ENCODE measurements around the gene HIVEP3. TPM values are rescaled to one million over a fixed set of nuclear protein-coding genes. Genes with fewer than 3 reads are reported as not detected.

The HIVEP3 gene
- total and polyA plus RNA-seq, 2 donors (not counting 1 experiment from before 2014, with no cell fraction given), result 2.0 to 5.1 TPM

DNA sequence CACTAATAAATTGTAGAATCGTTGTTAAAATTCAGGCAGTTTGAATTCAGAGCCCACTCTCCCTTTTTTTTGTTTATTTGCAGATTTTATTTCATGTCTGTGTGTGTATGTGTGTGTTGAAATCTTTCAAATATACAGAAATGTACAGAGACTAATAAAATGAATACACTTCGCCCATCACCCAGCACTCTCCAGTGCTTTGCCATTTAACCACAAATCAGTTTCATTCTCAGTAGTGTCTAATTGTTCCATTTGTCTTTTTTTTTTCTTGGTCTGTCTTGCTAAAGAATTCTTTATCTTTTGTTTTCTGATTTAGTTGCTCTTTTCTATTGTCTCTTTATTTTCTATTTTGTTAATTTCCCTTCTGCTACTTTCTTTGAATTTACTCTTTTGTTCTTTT lies 99.7 kb downstream of the HIVEP3 start:
- Histone ChIP-seq H3K36me3 (replicated peaks in 1 of 2; ENCODE audit: control extremely low read depth in 1 of 2, control insufficient read depth in 1 of 2, extremely low read depth in 1 of 2, insufficient read depth in 2 of 2, low read length in 1 of 2) (no peaks in the 10 kb centered on the region), H3K79me2 (ENCODE audit: control insufficient read depth, insufficient read depth, low read length) (no peaks in the 10 kb centered on the region), H3K27me3 (replicated peaks in 1 of 4; ENCODE audit: control extremely low read depth in 1 of 4, control insufficient read depth in 3 of 4, insufficient read depth in 4 of 4, low read length in 3 of 4) (no peaks in the 10 kb centered on the region), H3K4me1 (ENCODE audit: control insufficient read depth in 2 of 2, insufficient read depth in 2 of 2, low read length in 2 of 2) (peaks cover 0 to 2% of the 10 kb centered on the region in 2 donors), H3K27ac (ENCODE audit: low read length in 2 of 2) (no peak overlapping the region), H3K4me2 (replicated peaks; ENCODE audit: low read depth, low read length, poor library complexity, severe bottlenecking) (no peak overlapping the region), H4K20me1 (ENCODE audit: control insufficient read depth, insufficient read depth, low read length, poor library complexity, severe bottlenecking) (no peaks in the 10 kb centered on the region), H3K4me3 (ENCODE audit: control extremely low read depth in 1 of 5, extremely low read depth in 1 of 5, insufficient read depth in 1 of 5, low read depth in 2 of 5, low read length in 4 of 5) (no peak overlapping the region), H3K9ac (ENCODE audit: low read length) (no peak overlapping the region), H2AFZ (ENCODE audit: insufficient read depth, low read depth, low read length, poor library complexity, severe bottlenecking) (no peak overlapping the region), H3K9me3 (ENCODE audit: control extremely low read depth in 1 of 3, control insufficient read depth in 2 of 3, insufficient read depth in 1 of 3, low read length in 2 of 3) (no peaks in the 10 kb centered on the region)
- ATAC-seq (ENCODE audit: low read depth) (no peak), DNase-seq (no peak)
- WGBS (ENCODE audit: insufficient coverage), result no CpG with 5 or more reads among the region's 2 CpGs
- TF ChIP-seq CTCF (IDR thresholded peaks at IDR 0.05) (no peak), EZH2 (IDR thresholded peaks at IDR 0.05; ENCODE audit: borderline replicate concordance, insufficient read depth, low read depth, low read length, poor library complexity, severe bottlenecking) (no peak)
- CTCF ChIA-PET, result no interaction called here
- Mint-ChIP-seq H3K4me1 (peaks cover 11% of the 10 kb centered on the region), H3K9me3 (ENCODE audit: insufficient read depth) (no peaks in the 10 kb centered on the region), H3K27ac (no peak overlapping the region), H3K4me3 (no peak overlapping the region), H3K27me3 (no peaks in the 10 kb centered on the region)
- POLR2A ChIA-PET, result no interaction called here
- intact Hi-C loops (cut with micrococcal nuclease), result no loop called here

DNA sequence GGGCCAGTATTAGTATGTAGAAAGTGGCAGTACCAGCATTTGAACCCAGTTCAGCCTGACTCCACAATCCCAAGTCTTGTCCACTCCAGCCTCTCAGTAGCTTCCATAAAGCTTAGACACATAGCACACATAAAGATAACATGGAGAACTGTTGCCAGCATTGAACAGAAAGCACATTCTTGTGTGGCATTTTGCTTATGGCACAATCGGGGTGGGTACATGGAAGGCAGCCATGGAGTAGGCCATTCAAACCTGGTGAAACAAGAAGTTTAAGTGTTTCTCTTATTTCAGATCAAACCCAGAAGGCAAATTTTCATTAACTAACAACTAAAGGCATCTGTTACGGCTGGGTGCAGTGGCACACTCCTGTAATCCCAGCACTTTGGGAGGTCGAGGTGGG lies 102.7 kb downstream of the HIVEP3 start:
- DNase-seq (no peak), ATAC-seq (ENCODE audit: low read depth) (no peak)
- Mint-ChIP-seq H3K27ac (no peak overlapping the region), H3K9me3 (ENCODE audit: insufficient read depth) (no peaks in the 10 kb centered on the region), H3K4me1 (peaks cover 10% of the 10 kb centered on the region), H3K27me3 (no peaks in the 10 kb centered on the region), H3K4me3 (no peak overlapping the region)
- no peak overlapping the region for H2AFZ ChIP-seq (ENCODE audit: insufficient read depth, low read depth, low read length, poor library complexity, severe bottlenecking)
- intact Hi-C loops (cut with micrococcal nuclease), result no loop called here
- H3K4me3 ChIP-seq (ENCODE audit: control extremely low read depth in 1 of 5, extremely low read depth in 1 of 5, insufficient read depth in 1 of 5, low read depth in 2 of 5, low read length in 4 of 5), result no peak overlapping the region
- H3K27me3 ChIP-seq (replicated peaks in 1 of 4; ENCODE audit: control extremely low read depth in 1 of 4, control insufficient read depth in 3 of 4, insufficient read depth in 4 of 4, low read length in 3 of 4), result no peaks in the 10 kb centered on the region
- no peak overlapping the region for H3K9ac ChIP-seq (ENCODE audit: low read length)
- TF ChIP-seq EZH2 (IDR thresholded peaks at IDR 0.05; ENCODE audit: borderline replicate concordance, insufficient read depth, low read depth, low read length, poor library complexity, severe bottlenecking) (no peak), CTCF (IDR thresholded peaks at IDR 0.05) (no peak)
- no peak overlapping the region for H3K4me2 ChIP-seq (replicated peaks; ENCODE audit: low read depth, low read length, poor library complexity, severe bottlenecking)
- peaks cover 5 to 11% of the 10 kb centered on the region in 2 donors for H3K4me1 ChIP-seq (ENCODE audit: control insufficient read depth in 2 of 2, insufficient read depth in 2 of 2, low read length in 2 of 2)
- ChIA-PET POLR2A (no interaction called here), CTCF (no interaction called here)
- no peaks in the 10 kb centered on the region for H3K36me3 ChIP-seq (replicated peaks in 1 of 2; ENCODE audit: control extremely low read depth in 1 of 2, control insufficient read depth in 1 of 2, extremely low read depth in 1 of 2, insufficient read depth in 2 of 2, low read length in 1 of 2)
- WGBS (ENCODE audit: insufficient coverage), result no CpG with 5 or more reads among the region's 3 CpGs
- no peak overlapping the region for H3K27ac ChIP-seq (ENCODE audit: low read length in 2 of 2)
- no peaks in the 10 kb centered on the region for H4K20me1 ChIP-seq (ENCODE audit: control insufficient read depth, insufficient read depth, low read length, poor library complexity, severe bottlenecking)
- no peaks in the 10 kb centered on the region for H3K79me2 ChIP-seq (ENCODE audit: control insufficient read depth, insufficient read depth, low read length)
- H3K9me3 ChIP-seq (ENCODE audit: control extremely low read depth in 1 of 3, control insufficient read depth in 2 of 3, insufficient read depth in 1 of 3, low read length in 2 of 3), result no peaks in the 10 kb centered on the region
